ENCODE results near the gene COIL.

Gene COIL

DNA sequence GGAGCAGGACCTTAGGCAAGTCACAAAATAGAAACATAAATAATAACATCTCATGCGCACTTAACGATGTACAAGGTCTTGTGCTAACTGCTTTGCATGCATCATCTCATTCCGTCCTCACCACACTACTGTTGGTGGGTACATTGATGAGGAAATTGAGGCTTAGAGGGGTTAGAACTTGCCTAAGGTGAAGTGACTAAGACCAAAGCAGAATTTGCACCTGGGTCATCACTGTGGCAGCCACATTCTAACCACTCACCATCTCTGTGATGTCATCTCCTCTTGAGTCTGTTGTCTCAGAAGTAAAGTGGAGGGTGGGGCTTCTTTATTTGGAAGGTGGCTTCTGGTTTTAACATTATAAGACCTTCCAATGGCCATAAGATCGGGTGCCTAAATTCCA, 26.6 kb downstream of the COIL start:
- no peak for DNase-seq

DNA sequence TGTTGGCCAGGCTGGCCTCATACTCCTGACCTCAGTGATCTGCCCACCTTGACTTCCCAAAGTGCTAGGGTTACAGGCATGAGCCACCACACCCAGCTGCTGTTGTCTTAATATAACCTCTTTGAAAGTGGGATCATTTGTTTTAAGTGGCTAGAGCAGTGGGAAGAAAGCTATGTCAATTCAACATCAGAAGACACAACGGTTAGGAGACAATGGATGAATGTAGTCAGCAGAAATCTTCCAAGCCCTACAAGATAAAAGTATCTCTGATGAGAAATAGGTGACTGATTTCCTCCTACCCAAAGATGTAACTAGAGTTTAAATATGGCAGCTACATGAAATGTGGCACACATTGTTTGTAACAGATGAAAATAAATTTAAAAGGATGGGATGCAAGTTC, 27.0 kb downstream of the COIL start:
- no peak for DNase-seq

DNA sequence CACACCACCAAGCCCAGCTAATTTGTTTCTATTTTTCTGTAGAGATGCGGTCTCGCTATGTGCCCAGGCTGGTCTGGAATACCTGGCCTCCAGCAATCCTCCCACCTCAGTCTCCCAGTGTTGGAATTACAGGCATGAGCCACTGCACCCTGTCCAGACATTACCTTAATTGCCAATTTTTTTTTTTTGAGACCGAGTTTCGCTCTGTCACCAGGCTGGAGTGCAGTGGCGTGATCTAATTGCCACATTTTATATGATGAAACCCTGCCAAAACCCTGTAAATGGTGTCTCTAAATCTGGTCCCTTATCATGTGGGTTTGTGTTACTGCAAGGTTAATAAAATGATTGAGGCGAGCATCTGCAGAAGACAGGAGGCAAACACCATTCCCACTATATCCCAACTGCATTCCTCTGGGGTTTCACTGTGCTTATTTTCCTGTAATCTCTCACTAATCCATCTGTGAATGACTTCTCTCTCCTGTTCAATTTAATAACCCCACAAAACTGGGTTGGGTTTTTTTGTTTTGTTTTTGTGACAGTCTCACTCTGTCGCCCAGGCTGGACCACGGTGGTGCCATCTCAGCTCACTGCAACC, 27.6 kb downstream of the COIL start:
- DNase-seq: no peak

DNA sequence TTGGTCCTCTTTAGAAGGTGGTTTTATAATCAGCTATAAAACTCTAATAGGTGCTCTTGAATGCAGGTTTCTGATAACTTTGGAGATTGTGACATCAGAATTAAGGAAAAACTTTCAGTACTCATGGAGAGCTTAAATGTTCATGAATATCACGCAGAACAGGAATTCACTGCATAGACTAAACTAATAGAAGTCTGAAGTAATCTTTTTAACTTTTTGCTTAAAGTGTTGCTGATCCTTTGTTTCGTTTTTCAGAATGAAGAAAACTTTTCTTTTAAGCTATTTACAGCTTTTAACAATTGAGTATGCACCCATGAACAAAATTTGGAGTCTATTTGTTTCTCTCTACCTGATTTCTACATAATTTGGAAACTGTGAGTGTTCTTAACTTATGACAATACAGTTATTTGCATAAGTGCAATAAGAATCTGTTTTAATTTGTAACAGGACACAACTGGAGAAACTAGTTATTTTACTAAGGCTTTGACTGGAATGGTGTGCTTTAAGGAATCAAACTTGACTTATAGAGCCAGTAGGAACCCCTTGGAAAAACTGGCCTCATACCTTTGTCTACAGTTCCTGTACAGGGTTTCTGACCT, 30.0 kb downstream of the COIL start:
- DNase-seq: no peak

DNA sequence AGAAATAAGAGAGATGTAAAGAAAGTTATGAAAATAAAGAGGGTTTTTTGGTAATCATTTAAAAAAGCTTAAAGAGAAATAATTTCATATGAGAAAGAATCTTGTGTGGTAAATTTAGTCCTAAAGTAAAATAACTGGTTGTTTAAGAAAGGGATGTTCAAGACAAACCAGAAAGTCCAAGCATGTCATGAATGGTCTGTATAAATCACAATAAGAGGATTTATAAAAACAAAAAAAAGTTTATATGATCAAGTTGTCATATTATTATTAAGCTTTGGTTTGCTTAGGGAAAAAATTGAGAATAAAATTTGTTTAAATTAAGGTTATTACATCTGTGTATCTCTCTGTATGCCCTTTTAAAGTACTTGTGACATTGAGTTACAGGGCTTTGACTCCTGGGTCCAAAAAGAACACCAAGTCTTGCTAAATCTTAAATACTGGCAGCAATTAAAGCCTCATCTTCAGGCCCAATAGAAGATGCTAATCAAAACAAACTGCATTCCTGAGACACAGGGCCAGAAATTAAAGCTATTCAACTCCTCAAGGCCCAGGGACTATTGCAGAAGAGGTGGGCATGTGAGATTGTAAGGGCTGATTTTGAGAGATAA, 31.4 kb downstream of the COIL start:
- DNase-seq: no peak

DNA sequence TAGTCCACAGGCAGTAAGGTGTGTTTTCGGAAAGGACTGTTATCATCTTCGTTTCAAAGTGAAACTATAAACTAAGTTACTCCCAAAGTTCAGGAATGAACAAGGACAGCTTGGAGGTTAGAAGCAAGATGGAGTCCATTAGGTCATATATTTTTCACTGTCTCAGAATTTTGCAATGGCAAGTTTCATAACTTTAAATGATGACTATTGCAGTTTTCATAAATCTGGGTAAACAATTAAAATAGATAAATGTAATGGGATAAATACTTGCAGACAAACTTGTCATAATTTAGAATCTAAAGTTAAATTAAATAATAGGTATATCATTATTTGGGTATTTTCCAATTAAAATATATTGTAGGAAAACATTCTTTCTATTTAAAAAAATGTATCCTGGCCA, 32.3 kb downstream of the COIL start:
- DNase-seq: no peak

- DNase-seq: no peak
Observed at GRCh38 chr17:56926704-56927103, 34.1 kb downstream of the COIL start.

- no peak for DNase-seq
Observed at GRCh38 chr17:56926270-56926669, 34.6 kb downstream of the COIL start.

GRCh38 chr17:56925088-56925487, 35.8 kb downstream of the COIL start:
- DNase-seq: no peak

- DNase-seq: no peak
Observed at GRCh38 chr17:56919717-56920116, 41.1 kb downstream of the COIL start.

GRCh38 chr17:56918916-56919315, 41.9 kb downstream of the COIL start:
- DNase-seq: peak; percentile 94

GRCh38 chr17:56917559-56918296, 43.1 kb downstream of the COIL start:
- no peak for DNase-seq

DNA sequence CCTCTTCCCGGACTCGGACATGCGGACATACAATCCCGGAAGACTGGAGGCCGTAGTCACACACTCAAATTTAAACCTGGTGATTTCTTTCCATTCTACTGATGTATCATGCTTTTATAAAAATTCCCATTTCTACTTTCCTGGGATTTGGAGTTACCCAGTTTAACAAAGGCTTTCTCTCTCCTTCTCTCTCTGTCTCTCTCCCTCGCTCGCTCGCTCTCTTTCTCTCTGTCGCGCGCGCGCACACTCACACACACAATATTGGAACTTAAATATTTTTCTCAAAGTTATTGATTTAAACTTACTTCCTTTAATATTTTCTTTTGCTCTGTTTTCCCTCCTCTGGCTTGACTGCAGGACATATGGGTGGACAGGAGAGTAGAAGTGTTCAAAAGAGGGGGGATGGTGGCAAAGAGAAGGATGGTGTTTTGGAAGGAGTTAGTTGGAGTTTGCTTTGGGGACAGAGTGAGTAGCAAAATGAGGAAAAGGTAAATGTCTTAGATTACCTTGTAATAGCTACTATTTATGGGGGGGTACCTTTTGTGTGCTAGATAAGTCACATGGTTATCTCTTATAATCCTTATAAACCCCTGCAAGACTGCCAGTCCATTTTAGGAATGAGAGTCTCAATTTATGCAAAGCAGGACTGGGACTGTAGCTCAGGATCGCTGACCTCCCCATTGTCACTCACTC, 46.1 kb downstream of the COIL start:
- DNase-seq: no peak

DNA sequence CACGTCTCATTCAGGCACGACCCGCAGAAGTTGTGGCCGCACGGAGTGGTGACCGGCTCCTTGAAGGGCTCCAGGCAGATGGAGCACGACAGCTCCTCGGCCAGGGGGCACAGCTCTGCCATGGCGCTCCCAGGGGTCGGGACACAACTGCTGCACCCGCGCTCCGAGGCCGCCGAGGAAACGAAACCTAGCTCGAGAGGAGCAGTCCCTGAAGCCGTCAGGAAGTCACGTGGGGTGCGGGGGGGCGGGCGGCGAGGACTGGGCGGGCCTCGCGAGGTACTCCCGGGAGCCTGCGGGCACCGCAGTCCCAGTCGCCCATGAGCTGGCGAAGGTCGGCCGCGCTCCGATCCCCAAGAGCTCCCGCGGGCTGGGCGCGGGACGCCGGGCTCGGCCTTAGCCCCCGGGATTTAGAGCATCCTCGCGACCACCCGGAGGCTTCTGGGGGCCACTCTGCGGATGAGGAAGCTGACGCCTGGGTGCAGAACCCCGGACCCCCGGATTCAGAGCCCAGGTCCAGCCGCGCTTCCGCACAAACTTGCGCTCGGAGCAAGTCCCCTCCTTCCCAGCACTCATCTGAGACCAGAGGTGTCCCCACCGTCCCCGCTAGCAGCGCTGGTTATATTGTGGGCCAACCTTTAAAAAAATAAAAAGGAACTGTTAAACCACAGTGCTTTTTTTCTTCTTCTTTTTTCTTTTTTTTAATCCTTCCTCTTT, 46.8 kb downstream of the COIL start, which contains the start of gene TRIM25:
TRIM25 (minus strand) TSS at position 183 of the 714 bp plus-strand sequence; CDS start at position 122, 61 bp downstream.
- DNase-seq: peak; percentile 43

- no peak for DNase-seq
Observed at GRCh38 chr17:56913353-56913866, 47.4 kb downstream of the COIL start.

- no peak for DNase-seq
Observed at GRCh38 chr17:56913000-56913311, 47.9 kb downstream of the COIL start.

DNA sequence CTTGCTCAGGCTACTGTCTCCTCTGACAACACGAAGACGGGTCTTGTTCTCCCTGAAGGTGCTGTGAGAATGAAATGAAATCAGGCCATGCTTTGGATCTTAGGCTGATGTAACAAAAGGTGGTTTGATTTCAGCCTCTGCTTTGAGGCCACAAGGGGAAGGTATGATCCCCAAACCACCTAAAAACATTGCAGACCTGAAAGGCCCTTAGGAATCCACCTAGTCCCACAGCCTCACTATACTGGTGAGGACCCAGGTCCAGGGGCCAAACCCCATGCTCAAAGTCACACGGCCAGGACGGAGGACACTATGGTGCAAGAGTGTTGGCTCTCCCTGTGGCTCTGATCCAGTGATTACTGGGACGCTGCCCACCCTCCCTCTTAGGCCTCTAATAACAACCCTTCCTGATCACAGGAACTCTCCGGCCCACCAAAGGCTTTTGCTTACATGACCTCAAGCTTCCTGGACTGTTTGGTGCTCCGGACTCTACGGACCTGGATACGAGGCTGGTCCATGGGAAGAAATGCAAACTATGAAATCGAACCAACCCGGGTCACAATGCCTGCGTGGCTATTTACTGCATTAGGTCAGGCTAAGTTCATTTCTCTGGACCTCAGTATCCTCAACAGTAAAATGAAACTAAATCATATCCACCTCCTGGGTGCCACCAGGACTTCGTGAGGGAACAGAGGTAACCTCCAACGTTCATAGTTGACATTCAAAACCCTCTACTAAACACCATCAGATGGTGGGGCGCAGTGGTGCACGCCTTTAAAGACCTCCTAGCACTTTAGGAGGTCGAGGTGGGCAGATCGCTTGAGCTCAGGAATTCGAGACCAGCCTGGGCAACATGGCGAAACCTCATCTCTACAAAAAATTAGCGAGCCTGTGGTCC, 48.5 kb downstream of the COIL start:
- DNase-seq: no peak

- no peak for DNase-seq
Observed at GRCh38 chr17:56910509-56911235, 50.2 kb downstream of the COIL start.

DNA sequence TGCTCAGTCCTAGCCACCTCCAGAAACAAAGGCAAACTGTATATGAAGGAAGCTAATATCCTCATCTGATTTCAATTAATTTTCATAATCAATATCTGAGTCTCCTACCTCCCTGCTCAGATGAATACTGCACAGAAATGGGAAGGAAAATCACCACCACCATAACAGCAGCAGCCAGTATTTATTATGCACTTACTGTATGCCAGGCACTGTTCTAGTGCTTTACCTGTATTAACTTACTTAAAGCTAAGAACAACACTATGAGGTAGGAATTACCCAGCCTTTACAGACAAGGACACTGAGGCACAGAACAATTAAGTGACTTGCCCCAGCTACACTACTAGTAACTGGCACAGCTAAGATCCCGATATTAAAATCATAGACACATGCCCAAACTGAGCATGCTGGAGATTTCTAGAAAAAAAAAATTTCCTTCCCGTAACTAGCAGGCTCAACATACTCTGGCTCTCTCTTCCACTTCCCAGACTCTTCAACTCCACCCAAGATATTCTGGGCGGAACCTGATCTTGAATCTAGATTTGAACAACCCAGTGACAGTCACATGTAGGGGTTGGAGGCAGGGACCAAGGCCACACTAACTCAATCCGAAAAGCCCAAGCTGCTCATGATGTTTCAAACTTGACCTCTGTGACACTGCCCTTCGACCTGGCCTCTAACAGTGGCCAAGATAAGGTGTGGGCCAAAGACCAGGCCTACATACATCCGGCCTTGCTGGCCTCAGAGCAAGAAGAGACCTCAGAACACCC, 50.9 kb downstream of the COIL start:
- DNase-seq: no peak

DNA sequence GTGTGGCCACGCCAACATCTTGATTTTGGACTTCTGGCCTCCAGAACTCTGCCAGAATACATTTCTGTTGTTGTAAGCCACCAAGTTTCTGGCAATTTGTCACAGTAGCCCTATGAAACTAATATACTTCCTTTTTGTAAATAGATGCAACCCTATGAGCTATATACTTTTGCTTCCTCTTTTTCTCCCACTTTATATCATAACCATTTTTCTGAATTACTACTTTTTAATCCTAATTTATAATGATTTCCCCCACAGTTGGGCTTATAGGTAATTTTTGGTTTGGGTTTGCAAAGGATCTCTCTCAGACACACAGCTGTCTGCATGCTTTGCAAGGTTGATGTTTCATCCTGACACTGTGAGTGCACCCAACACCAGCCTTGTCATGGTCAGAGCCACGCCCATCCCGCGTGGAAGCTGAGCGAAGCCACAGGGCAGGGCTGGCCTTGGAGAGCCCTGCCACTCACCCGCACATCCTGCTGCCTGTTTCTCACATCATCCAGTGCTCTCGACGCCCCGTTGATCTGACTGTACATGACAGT, 52.8 kb downstream of the COIL start:
- peak; percentile 29 for DNase-seq

All from SIG-M5 (cell line).